IMR-90 (cell line): ENCODE results near the gene CD36.

Experiments used
- CEBPB ChIP-seq: IDR thresholded peaks from 2 replicates; pipeline ENCODE4 v1.6.1; 2012; ENCODE audit warnings: low read depth, low read length, improper control_type of control experiment
- CTCF ChIP-seq: conservative IDR thresholded peaks from 2 replicates; pipeline ENCODE4 v1.5.1; 2012; ENCODE audit warnings: mild to moderate bottlenecking, low read depth, low read length, improper control_type of control experiment
- FOS ChIP-seq: fragments of 150-350 bp; IDR thresholded peaks from 2 replicates; pipeline ENCODE4 v1.6.1; 2016; ENCODE audit warnings: low read depth, low read length
- MAZ ChIP-seq: IDR thresholded peaks from 2 replicates; pipeline ENCODE4 v1.6.1; 2012; ENCODE audit warnings: low read depth, mild to moderate bottlenecking, low read length, improper control_type of control experiment, moderate library complexity, borderline replicate concordance
- MXI1 ChIP-seq: IDR thresholded peaks from 2 replicates; pipeline ENCODE4 v1.6.1; 2012; ENCODE audit warnings: low read depth, mild to moderate bottlenecking, low read length, moderate library complexity, borderline replicate concordance
- POLR2A ChIP-seq: IDR thresholded peaks from 2 replicates; pipeline ENCODE4 v1.6.1; 2012; ENCODE audit warnings: mild to moderate bottlenecking, low read depth, low read length
- RAD21 ChIP-seq: IDR thresholded peaks from 2 replicates; pipeline ENCODE4 v1.6.1; 2012; ENCODE audit warnings: low read length, improper control_type of control experiment

DNA sequence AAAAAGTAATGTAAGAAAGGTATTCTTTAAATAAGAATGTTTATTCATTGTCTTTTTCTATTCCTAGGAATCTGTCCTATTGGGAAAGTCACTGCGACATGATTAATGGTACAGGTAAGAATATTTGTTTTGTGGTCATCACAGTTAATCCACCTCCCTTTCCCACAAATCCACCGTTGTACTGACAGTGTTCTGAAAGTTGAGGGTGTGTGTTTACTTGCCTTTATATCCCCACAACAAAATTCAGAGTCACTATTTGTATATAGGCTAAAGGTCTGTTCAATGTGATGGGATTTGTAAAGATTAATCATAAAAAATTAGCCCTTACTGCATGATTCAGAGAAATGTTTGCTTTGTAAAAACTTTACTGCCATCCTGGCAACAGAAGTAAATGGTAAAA lies 27.9 kb downstream of the CD36 start:
- TF ChIP-seq CTCF (no peak), MXI1 (no peak), POLR2A (no peak), MAZ (no peak), FOS (no peak), CEBPB (no peak), RAD21 (no peak)
